Measurements from ENCODE around the gene FADS2.

The FADS2 gene

GRCh38 chr11:61841636-61842527, 13.8 kb downstream of the FADS2 start:
- no peak for DNase-seq
- Histone ChIP-seq H3K14ac (ENCODE audit: low read length) (no peak overlapping the region), H3K4ac (ENCODE audit: low read depth, low read length) (no peak overlapping the region), H3K18ac (ENCODE audit: low read length) (no peak overlapping the region), H2BK120ac (ENCODE audit: insufficient read depth, low read length, poor library complexity) (no peak overlapping the region), H3K9ac (ENCODE audit: low read length) (no peak overlapping the region), H4K12ac (ENCODE audit: low read depth, low read length) (no peak overlapping the region), H3K4me3 (ENCODE audit: low read depth, low read length) (no peak overlapping the region), H3K36me3 (ENCODE audit: control insufficient read depth in 1 of 2, insufficient read depth in 2 of 2, low read length in 2 of 2) (peaks cover 72 to 83% of the 10 kb centered on the region in 2 experiments), H3K79me1 (ENCODE audit: low read length) (no peaks in the 10 kb centered on the region), H4K8ac (ENCODE audit: low read depth, low read length) (no peak overlapping the region), H3K4me1 (ENCODE audit: control insufficient read depth in 1 of 2, insufficient read depth in 2 of 2, low read length in 2 of 2) (no peaks in the 10 kb centered on the region), H2BK12ac (ENCODE audit: low read length) (no peak overlapping the region), H3K9me3 (ENCODE audit: insufficient read depth, low read depth, low read length) (peaks cover 3% of the 10 kb centered on the region), H3K23ac (ENCODE audit: low read length) (no peak overlapping the region), H3K79me2 (ENCODE audit: control insufficient read depth, insufficient read depth, low read length, poor library complexity) (no peaks in the 10 kb centered on the region), H2AFZ (ENCODE audit: insufficient read depth, low read length, poor library complexity) (no peak overlapping the region), H3K27me3 (ENCODE audit: insufficient read depth, low read length) (no peaks in the 10 kb centered on the region), H2AK5ac (ENCODE audit: low read length) (no peak overlapping the region), H2BK5ac (ENCODE audit: low read depth, low read length, poor library complexity) (no peak overlapping the region), H3K27ac (ENCODE audit: low read depth, low read length) (no peak overlapping the region), H4K91ac (ENCODE audit: low read depth, low read length) (no peak overlapping the region), H3K4me2 (ENCODE audit: low read length) (no peak overlapping the region)
- WGBS (ENCODE audit: extremely low coverage, insufficient coverage, insufficient read length): no CpG with 5 or more reads among the region's 12 CpGs

- no peaks in the 10 kb centered on the region for H3K79me1 ChIP-seq (ENCODE audit: low read length)
- H2BK120ac ChIP-seq (ENCODE audit: insufficient read depth, low read length, poor library complexity): no peak overlapping the region
- H3K27me3 ChIP-seq (ENCODE audit: insufficient read depth, low read length): no peaks in the 10 kb centered on the region
- H4K12ac ChIP-seq (ENCODE audit: low read depth, low read length): no peak overlapping the region
- H2AK5ac ChIP-seq (ENCODE audit: low read length): no peak overlapping the region
- no peak overlapping the region for H3K18ac ChIP-seq (ENCODE audit: low read length)
- H4K91ac ChIP-seq (ENCODE audit: low read depth, low read length): no peak overlapping the region
- H3K9me3 ChIP-seq (ENCODE audit: insufficient read depth, low read depth, low read length): peaks cover 3% of the 10 kb centered on the region
- H3K23ac ChIP-seq (ENCODE audit: low read length): no peak overlapping the region
- peaks cover 70 to 83% of the 10 kb centered on the region in 2 experiments for H3K36me3 ChIP-seq (ENCODE audit: control insufficient read depth in 1 of 2, insufficient read depth in 2 of 2, low read length in 2 of 2)
- no peak overlapping the region for H3K4me3 ChIP-seq (ENCODE audit: low read depth, low read length)
- no peak overlapping the region for H4K8ac ChIP-seq (ENCODE audit: low read depth, low read length)
- H3K4ac ChIP-seq (ENCODE audit: low read depth, low read length): no peak overlapping the region
- no peak overlapping the region for H2AFZ ChIP-seq (ENCODE audit: insufficient read depth, low read length, poor library complexity)
- H3K79me2 ChIP-seq (ENCODE audit: control insufficient read depth, insufficient read depth, low read length, poor library complexity): no peaks in the 10 kb centered on the region
- no peak overlapping the region for H3K27ac ChIP-seq (ENCODE audit: low read depth, low read length)
- no CpG with 5 or more reads among the region's 7 CpGs for WGBS (ENCODE audit: extremely low coverage, insufficient coverage, insufficient read length)
- H3K9ac ChIP-seq (ENCODE audit: low read length): no peak overlapping the region
- H3K14ac ChIP-seq (ENCODE audit: low read length): no peak overlapping the region
- no peak overlapping the region for H3K4me2 ChIP-seq (ENCODE audit: low read length)
- H3K4me1 ChIP-seq (ENCODE audit: control insufficient read depth in 1 of 2, insufficient read depth in 2 of 2, low read length in 2 of 2): no peaks in the 10 kb centered on the region
- no peak overlapping the region for H2BK12ac ChIP-seq (ENCODE audit: low read length)
- no peak for DNase-seq
- no peak overlapping the region for H2BK5ac ChIP-seq (ENCODE audit: low read depth, low read length, poor library complexity)
These were observed 14.4 kb downstream of the FADS2 start for GRCh38 chr11:61842528-61842820.

- Histone ChIP-seq H2BK12ac (ENCODE audit: low read length) (no peak overlapping the region), H3K9ac (ENCODE audit: low read length) (peak overlapping the region; percentile 4), H4K12ac (ENCODE audit: low read depth, low read length) (no peak overlapping the region), H4K8ac (ENCODE audit: low read depth, low read length) (no peak overlapping the region), H4K91ac (ENCODE audit: low read depth, low read length) (no peak overlapping the region), H3K27me3 (ENCODE audit: insufficient read depth, low read length) (no peaks in the 10 kb centered on the region), H3K4me2 (ENCODE audit: low read length) (no peak overlapping the region), H3K14ac (ENCODE audit: low read length) (no peak overlapping the region), H3K79me2 (ENCODE audit: control insufficient read depth, insufficient read depth, low read length, poor library complexity) (no peaks in the 10 kb centered on the region), H3K23ac (ENCODE audit: low read length) (no peak overlapping the region), H2AFZ (ENCODE audit: insufficient read depth, low read length, poor library complexity) (no peak overlapping the region), H3K27ac (ENCODE audit: low read depth, low read length) (no peak overlapping the region), H3K79me1 (ENCODE audit: low read length) (no peaks in the 10 kb centered on the region), H3K9me3 (ENCODE audit: insufficient read depth, low read depth, low read length) (peaks cover 3% of the 10 kb centered on the region), H3K4me3 (ENCODE audit: low read depth, low read length) (no peak overlapping the region), H3K4me1 (ENCODE audit: control insufficient read depth in 1 of 2, insufficient read depth in 2 of 2, low read length in 2 of 2) (no peaks in the 10 kb centered on the region), H2BK5ac (ENCODE audit: low read depth, low read length, poor library complexity) (no peak overlapping the region), H3K4ac (ENCODE audit: low read depth, low read length) (no peak overlapping the region), H3K18ac (ENCODE audit: low read length) (no peak overlapping the region), H2AK5ac (ENCODE audit: low read length) (no peak overlapping the region), H2BK120ac (ENCODE audit: insufficient read depth, low read length, poor library complexity) (no peak overlapping the region), H3K36me3 (ENCODE audit: control insufficient read depth in 1 of 2, insufficient read depth in 2 of 2, low read length in 2 of 2) (peaks cover 72 to 85% of the 10 kb centered on the region in 2 experiments)
- no peak for DNase-seq
- no CpG with 5 or more reads among the region's 16 CpGs for WGBS (ENCODE audit: extremely low coverage, insufficient coverage, insufficient read length)
These were observed 16.9 kb downstream of the FADS2 start for GRCh38 chr11:61844909-61845565.

- no peak overlapping the region for H4K12ac ChIP-seq (ENCODE audit: low read depth, low read length)
- H3K4me2 ChIP-seq (ENCODE audit: low read length): no peak overlapping the region
- no peaks in the 10 kb centered on the region for H3K79me2 ChIP-seq (ENCODE audit: control insufficient read depth, insufficient read depth, low read length, poor library complexity)
- H3K4ac ChIP-seq (ENCODE audit: low read depth, low read length): no peak overlapping the region
- no peak for DNase-seq
- no peak overlapping the region for H3K9ac ChIP-seq (ENCODE audit: low read length)
- no peak overlapping the region for H3K18ac ChIP-seq (ENCODE audit: low read length)
- H3K14ac ChIP-seq (ENCODE audit: low read length): no peak overlapping the region
- H3K4me3 ChIP-seq (ENCODE audit: low read depth, low read length): no peak overlapping the region
- no CpG with 5 or more reads among the region's 10 CpGs for WGBS (ENCODE audit: extremely low coverage, insufficient coverage, insufficient read length)
- H3K27ac ChIP-seq (ENCODE audit: low read depth, low read length): no peak overlapping the region
- no peak overlapping the region for H2BK5ac ChIP-seq (ENCODE audit: low read depth, low read length, poor library complexity)
- H3K23ac ChIP-seq (ENCODE audit: low read length): no peak overlapping the region
- no peak overlapping the region for H2AFZ ChIP-seq (ENCODE audit: insufficient read depth, low read length, poor library complexity)
- H2BK12ac ChIP-seq (ENCODE audit: low read length): no peak overlapping the region
- H4K91ac ChIP-seq (ENCODE audit: low read depth, low read length): no peak overlapping the region
- H3K4me1 ChIP-seq (ENCODE audit: control insufficient read depth in 1 of 2, insufficient read depth in 2 of 2, low read length in 2 of 2): no peaks in the 10 kb centered on the region
- no peak overlapping the region for H4K8ac ChIP-seq (ENCODE audit: low read depth, low read length)
- no peak overlapping the region for H2AK5ac ChIP-seq (ENCODE audit: low read length)
- H3K9me3 ChIP-seq (ENCODE audit: insufficient read depth, low read depth, low read length): no peaks in the 10 kb centered on the region
- H3K36me3 ChIP-seq (ENCODE audit: control insufficient read depth in 1 of 2, insufficient read depth in 2 of 2, low read length in 2 of 2): peaks cover 70 to 80% of the 10 kb centered on the region in 2 experiments
- no peaks in the 10 kb centered on the region for H3K79me1 ChIP-seq (ENCODE audit: low read length)
- H2BK120ac ChIP-seq (ENCODE audit: insufficient read depth, low read length, poor library complexity): no peak overlapping the region
- H3K27me3 ChIP-seq (ENCODE audit: insufficient read depth, low read length): no peaks in the 10 kb centered on the region
These were observed 18.4 kb downstream of the FADS2 start for GRCh38 chr11:61846362-61847020.
